Measurements from ENCODE around the gene MYO16.

DNA sequence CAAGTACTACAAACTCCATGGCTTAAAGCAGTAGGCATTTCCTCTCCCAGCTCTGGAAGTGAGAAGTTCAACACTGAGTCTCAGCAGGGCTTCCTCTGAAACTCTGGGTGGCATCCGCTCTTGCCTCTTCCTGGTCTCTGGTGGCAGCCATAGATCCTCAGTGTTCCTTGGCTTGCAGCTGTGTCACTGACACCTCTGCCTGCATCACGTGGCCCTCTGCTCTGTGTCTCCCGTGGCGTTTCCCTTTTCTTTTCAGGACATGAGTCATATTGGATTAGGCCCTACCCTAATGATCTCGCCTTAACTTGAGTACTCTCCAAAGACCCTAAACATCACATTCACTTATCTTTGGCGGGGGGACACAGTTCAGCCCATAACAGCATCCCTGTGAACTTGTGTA lies 466.7 kb downstream of the MYO16 start:
- TF ChIP-seq CTCF (conservative IDR thresholded peaks at IDR 0.05; ENCODE audit: low read depth, low read length) (no peak), EZH2 (IDR thresholded peaks at IDR 0.05; ENCODE audit: borderline replicate concordance, low read depth, low read length, poor library complexity, severe bottlenecking) (no peak)
